ENCODE results near the gene FAM110A.
"Not testable (repeated sequence)": the region's sequence is repeated elsewhere in the genome, so short reads cannot be mapped to it uniquely, and the experiment has no call there.

Gene FAM110A

GRCh38 chr20:878511-879307 lies 45.2 kb downstream of the FAM110A start:
- DNase-seq: peak; percentile 25

GRCh38 chr20:879626-880025 lies 46.1 kb downstream of the FAM110A start:
- DNase-seq: no peak

- DNase-seq: peak; percentile 24
These were observed 47.7 kb downstream of the FAM110A start for GRCh38 chr20:881051-881782.

- DNase-seq: no peak
These were observed 48.2 kb downstream of the FAM110A start for GRCh38 chr20:881783-882144.

GRCh38 chr20:884983-885952 lies 51.8 kb downstream of the FAM110A start:
- DNase-seq: peak; percentile 12

GRCh38 chr20:887137-887536 lies 53.6 kb downstream of the FAM110A start:
- no peak for DNase-seq

GRCh38 chr20:888057-888456 lies 54.5 kb downstream of the FAM110A start:
- DNase-seq: no peak

GRCh38 chr20:889106-889505 lies 55.6 kb downstream of the FAM110A start:
- DNase-seq: no peak

- DNase-seq: no peak
These were observed 56.5 kb downstream of the FAM110A start for GRCh38 chr20:889932-890463.

GRCh38 chr20:890666-891057 lies 57.1 kb downstream of the FAM110A start:
- DNase-seq: no peak

- no peak for DNase-seq
These were observed 57.7 kb downstream of the FAM110A start for GRCh38 chr20:891058-891705.

GRCh38 chr20:891706-892080 lies 58.2 kb downstream of the FAM110A start:
- no peak for DNase-seq

GRCh38 chr20:892371-892770 lies 58.9 kb downstream of the FAM110A start:
- not testable (repeated sequence) for DNase-seq
